ENCODE results near the gene USP17L12. TPM values are rescaled to one million over a fixed set of nuclear protein-coding genes. Genes with fewer than 3 reads are reported as not detected.
"Not testable (repeated sequence)": the region's sequence is repeated elsewhere in the genome, so short reads cannot be mapped to it uniquely, and the experiment has no call there.

USP17L12 gene, protein sequence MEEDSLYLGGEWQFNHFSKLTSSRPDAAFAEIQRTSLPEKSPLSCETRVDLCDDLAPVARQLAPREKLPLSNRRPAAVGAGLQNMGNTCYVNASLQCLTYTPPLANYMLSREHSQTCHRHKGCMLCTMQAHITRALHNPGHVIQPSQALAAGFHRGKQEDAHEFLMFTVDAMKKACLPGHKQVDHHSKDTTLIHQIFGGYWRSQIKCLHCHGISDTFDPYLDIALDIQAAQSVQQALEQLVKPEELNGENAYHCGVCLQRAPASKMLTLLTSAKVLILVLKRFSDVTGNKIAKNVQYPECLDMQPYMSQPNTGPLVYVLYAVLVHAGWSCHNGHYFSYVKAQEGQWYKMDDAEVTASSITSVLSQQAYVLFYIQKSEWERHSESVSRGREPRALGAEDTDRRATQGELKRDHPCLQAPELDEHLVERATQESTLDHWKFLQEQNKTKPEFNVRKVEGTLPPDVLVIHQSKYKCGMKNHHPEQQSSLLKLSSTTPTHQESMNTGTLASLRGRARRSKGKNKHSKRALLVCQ
- not detected in 2 replicates for total RNA-seq (2014; rRNA removed)
- polyA plus RNA-seq (2012): not detected

DNA sequence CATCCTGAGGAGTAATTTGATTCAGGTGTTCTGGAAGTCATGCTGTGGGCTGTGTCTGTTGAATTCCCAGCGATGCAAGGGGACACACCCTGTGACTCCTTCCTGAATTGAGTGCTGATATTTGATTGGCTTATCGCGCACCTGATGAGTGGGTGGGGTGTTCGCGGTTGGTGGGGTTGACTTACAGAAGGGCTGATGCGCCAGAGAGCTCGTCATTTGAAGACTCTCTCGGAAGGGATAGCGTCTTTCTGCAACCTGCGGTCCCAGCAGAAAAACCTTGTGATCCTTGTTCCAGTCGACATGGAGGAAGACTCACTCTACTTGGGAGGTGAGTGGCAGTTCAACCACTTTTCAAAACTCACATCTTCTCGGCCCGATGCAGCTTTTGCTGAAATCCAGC is at the start of gene USP17L12:
Gene USP17L12 (plus strand): TSS at position 301 of the 400 bp plus-strand sequence. CDS start 0 bp downstream, at position 301.
- DNase-seq (ENCODE audit: low read depth): not testable (repeated sequence)

DNA sequence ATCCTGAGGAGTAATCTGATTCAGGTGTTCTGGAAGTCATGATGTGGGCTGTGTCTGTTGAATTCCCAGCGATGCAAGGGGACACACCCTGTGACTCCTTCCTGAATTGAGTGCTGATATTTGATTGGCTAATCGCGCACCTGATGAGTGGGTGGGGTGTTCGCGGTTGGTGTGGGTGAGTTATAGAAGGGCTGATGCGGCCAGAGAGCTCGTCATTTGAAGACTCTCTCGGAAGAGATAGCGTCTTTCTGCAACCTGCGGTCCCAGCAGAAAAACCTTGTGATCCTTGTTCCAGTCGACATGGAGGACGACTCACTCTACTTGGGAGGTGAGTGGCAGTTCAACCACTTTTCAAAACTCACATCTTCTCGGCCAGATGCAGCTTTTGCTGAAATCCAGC is 9.6 kb upstream of the USP17L12 start, which contains the start of gene USP17L10:
Gene USP17L10 (plus strand): TSS at position 301 of the 400 bp plus-strand sequence. CDS start 0 bp downstream, at position 301.
- DNase-seq (ENCODE audit: low read depth): not testable (repeated sequence)

DNA sequence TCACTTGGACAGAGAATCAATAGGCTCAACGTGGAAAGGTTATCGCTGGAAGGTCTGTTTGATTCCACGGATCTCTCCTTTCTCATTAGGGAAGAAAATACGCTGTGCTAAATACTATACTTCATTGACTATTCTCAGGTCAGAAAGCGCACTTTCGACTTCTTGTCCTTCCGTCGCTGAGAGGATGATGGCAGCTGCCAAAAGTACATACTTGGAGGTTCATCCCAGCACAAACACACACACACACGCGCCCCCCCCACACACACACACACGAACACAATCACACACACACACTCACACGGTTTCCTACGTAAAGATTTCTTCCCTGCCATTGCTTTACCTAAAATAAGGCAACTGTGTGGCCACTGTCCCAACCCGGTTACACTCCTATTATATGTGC is 5.3 kb upstream of the USP17L12 start:
- not testable (repeated sequence) for DNase-seq (ENCODE audit: low read depth)

GRCh38 chr4:9215105-9215504 is 4.8 kb upstream of the USP17L12 start, which contains the start of gene USP17L11:
Gene USP17L11, plus strand, starts transcription at chr4:9215405. Its CDS starts 0 bp downstream, at chr4:9215405.
- not testable (repeated sequence) for DNase-seq (ENCODE audit: low read depth)

GRCh38 chr4:9224596-9224995 is 4.6 kb downstream of the USP17L12 start, which contains the start of gene USP17L13:
Gene USP17L13, plus strand, starts transcription at chr4:9224896. Its CDS starts 0 bp downstream, at chr4:9224896.
- not testable (repeated sequence) for DNase-seq (ENCODE audit: low read depth)

GRCh38 chr4:9230249-9230648 is 10.3 kb downstream of the USP17L12 start:
- DNase-seq (ENCODE audit: low read depth): not testable (repeated sequence)

GRCh38 chr4:9234085-9234484 is 14.1 kb downstream of the USP17L12 start, which contains the start of gene USP17L15:
Gene USP17L15, plus strand, starts transcription at chr4:9234385. Its CDS starts 0 bp downstream, at chr4:9234385.
- DNase-seq (ENCODE audit: low read depth): not testable (repeated sequence)

DNA sequence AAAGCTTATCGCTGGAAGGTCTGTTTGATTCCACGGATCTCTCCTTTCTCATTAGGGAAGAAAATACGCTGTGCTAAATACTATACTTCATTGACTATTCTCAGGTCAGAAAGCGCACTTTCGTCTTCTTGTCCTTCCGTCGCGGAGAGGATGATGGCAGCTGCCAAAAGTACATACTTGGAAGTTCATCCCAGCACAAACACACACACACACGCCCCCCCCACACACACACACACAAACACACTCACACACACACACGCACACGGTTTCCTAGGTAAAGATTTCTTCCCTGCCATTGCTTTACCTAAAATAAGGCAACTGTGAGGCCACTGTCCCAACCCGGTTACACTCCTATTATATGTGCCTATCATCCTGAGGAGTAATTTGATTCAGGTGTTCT is 18.5 kb downstream of the USP17L12 start:
- DNase-seq (ENCODE audit: low read depth): not testable (repeated sequence)

GRCh38 chr4:9243579-9243978 is 23.6 kb downstream of the USP17L12 start, which contains the start of gene USP17L17:
Gene USP17L17, plus strand, starts transcription at chr4:9243879. Its CDS starts 0 bp downstream, at chr4:9243879.
- DNase-seq (ENCODE audit: low read depth): not testable (repeated sequence)

GRCh38 chr4:9247953-9248680 is 28.2 kb downstream of the USP17L12 start, which contains the start of gene USP17L18:
Gene USP17L18, plus strand, starts transcription at chr4:9248630. Its CDS starts 0 bp downstream, at chr4:9248630.
- DNase-seq (ENCODE audit: low read depth): not testable (repeated sequence)

- not testable (repeated sequence) for DNase-seq (ENCODE audit: low read depth)
Observed at GRCh38 chr4:9253078-9253477, 33.1 kb downstream of the USP17L12 start, which contains the start of gene USP17L19. Gene USP17L19, plus strand, starts transcription at chr4:9253378. Its CDS starts 0 bp downstream, at chr4:9253378.

GRCh38 chr4:9257824-9258223 is 37.9 kb downstream of the USP17L12 start, which contains the start of gene USP17L20:
Gene USP17L20, plus strand, starts transcription at chr4:9258124. Its CDS starts 0 bp downstream, at chr4:9258124.
- DNase-seq (ENCODE audit: low read depth): not testable (repeated sequence)

- not testable (repeated sequence) for DNase-seq (ENCODE audit: low read depth)
Observed at GRCh38 chr4:9262572-9262971, 42.6 kb downstream of the USP17L12 start, which contains the start of gene USP17L21. Gene USP17L21, plus strand, starts transcription at chr4:9262872. Its CDS starts 0 bp downstream, at chr4:9262872.

DNA sequence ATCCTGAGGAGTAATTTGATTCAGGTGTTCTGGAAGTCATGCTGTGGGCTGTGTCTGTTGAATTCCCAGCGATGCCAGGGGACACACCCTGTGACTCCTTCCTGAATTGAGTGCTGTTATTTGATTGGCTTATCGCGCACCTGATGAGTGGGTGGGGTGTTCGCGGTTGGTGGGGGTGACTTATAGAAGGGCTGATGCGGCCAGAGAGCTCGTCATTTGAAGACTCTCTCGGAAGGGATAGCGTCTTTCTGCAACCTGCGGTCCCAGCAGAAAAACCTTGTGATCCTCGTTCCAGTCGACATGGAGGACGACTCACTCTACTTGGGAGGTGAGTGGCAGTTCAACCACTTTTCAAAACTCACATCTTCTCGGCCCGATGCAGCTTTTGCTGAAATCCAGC is 47.4 kb downstream of the USP17L12 start, which contains the start of gene USP17L22:
Gene USP17L22 (plus strand): TSS at position 301 of the 400 bp plus-strand sequence. CDS start 0 bp downstream, at position 301.
- not testable (repeated sequence) for DNase-seq (ENCODE audit: low read depth)

Other genes starting within 250 kb of the USP17L12 start
- not detected in 2 replicates for gene FAM90A26, start 49.7 kb upstream of the USP17L12 start, total RNA-seq (2014; rRNA removed)
- gene USP17L10, start 9.5 kb upstream of the USP17L12 start, total RNA-seq (2014; rRNA removed): not detected in 2 replicates
- gene USP17L11, start 4.7 kb upstream of the USP17L12 start, total RNA-seq (2014; rRNA removed): not detected in 2 replicates
- gene USP17L13, start 4.7 kb downstream of the USP17L12 start, total RNA-seq (2014; rRNA removed): not detected in 2 replicates
- gene USP17L15, start 14.2 kb downstream of the USP17L12 start, total RNA-seq (2014; rRNA removed): not detected in 2 replicates
- not detected in 2 replicates for gene USP17L17, start 23.7 kb downstream of the USP17L12 start, total RNA-seq (2014; rRNA removed)
- gene USP17L18, start 28.5 kb downstream of the USP17L12 start, total RNA-seq (2014; rRNA removed): not detected in 2 replicates
- gene USP17L19, start 33.2 kb downstream of the USP17L12 start, total RNA-seq (2014; rRNA removed): not detected in 2 replicates
- gene USP17L20, start 38.0 kb downstream of the USP17L12 start, total RNA-seq (2014; rRNA removed): not detected in 2 replicates
- not detected in 2 replicates for gene USP17L21, start 42.7 kb downstream of the USP17L12 start, total RNA-seq (2014; rRNA removed)
- gene USP17L22, start 47.5 kb downstream of the USP17L12 start, total RNA-seq (2014; rRNA removed): not detected in 2 replicates
- gene USP17L24, start 105.0 kb downstream of the USP17L12 start, total RNA-seq (2014; rRNA removed): not detected in 2 replicates
- gene USP17L25, start 109.8 kb downstream of the USP17L12 start, total RNA-seq (2014; rRNA removed): not detected in 2 replicates
- gene USP17L26, start 114.5 kb downstream of the USP17L12 start, total RNA-seq (2014; rRNA removed): not detected in 2 replicates
- not detected in 2 replicates for gene USP17L5, start 119.3 kb downstream of the USP17L12 start, total RNA-seq (2014; rRNA removed)
- gene USP17L27, start 124.0 kb downstream of the USP17L12 start, total RNA-seq (2014; rRNA removed): not detected in 2 replicates
- gene USP17L28, start 128.7 kb downstream of the USP17L12 start, total RNA-seq (2014; rRNA removed): not detected in 2 replicates
- gene USP17L29, start 133.5 kb downstream of the USP17L12 start, total RNA-seq (2014; rRNA removed): not detected in 2 replicates
- gene USP17L30, start 143.0 kb downstream of the USP17L12 start, total RNA-seq (2014; rRNA removed): not detected in 2 replicates
- not detected in 2 replicates for gene DEFB131A, start 224.3 kb downstream of the USP17L12 start, total RNA-seq (2014; rRNA removed)

All from LHCN-M2 (cell line).